M059J (cell line): ENCODE results near the gene GRIK4. TPM values are rescaled to one million over a fixed set of nuclear protein-coding genes. Genes with fewer than 3 reads are reported as not detected.

Experiments used
- DNase-seq: peaks from one replicate; pipeline ENCODE4 v3.0.0-alpha.2; 2012; ENCODE audit warnings: low read depth
- total RNA-seq: library from RNA; depleted of rRNA; stranded (reverse); fragments of >200 nt; shearing (Covaris generic); gene quantifications from 2 replicates; pipeline ENCODE4 v1.2.3, GENCODE V29; 2014

GRIK4 gene
- total RNA-seq, 1 experiment from 2014 or later = 0.07 TPM

DNA sequence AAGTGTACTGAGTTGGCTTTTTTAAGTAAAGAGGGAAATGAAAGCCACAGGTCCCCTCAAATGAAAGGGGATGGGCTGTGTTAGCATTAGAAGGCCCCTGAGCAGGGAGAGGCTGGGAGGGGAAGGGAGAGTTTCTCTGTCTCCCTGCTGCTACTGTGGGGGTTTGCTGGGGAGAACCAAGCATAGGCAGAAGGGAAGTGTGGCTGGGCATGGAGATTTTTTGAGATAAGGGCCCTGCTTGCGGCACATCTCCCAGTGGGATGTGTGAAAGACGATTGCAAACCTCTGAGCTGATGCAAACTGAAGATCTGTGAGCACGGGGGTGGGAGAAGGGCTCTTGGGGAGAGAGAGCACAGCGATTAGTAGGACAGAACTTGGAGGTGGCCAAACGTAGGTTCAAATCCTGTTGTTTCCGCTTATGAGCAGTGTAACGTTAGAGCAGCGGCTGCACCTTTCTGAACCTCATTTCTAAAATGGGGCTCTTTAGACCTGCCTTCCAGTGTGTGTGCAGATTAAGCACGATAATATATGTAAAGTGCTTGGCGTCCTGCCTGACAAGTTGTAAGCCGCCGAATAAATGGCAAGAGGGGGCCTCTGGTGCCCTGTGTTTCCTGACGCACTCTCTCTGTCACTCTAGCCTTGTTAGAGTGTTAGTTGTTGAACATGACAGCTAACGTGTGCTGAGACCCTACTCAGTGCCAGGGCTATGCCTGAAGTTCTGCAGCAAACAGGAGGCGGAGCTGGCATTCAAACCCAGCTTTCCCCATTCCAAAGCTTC lies 122.3 kb downstream of the GRIK4 start:
- DNase-seq = no peak

DNA sequence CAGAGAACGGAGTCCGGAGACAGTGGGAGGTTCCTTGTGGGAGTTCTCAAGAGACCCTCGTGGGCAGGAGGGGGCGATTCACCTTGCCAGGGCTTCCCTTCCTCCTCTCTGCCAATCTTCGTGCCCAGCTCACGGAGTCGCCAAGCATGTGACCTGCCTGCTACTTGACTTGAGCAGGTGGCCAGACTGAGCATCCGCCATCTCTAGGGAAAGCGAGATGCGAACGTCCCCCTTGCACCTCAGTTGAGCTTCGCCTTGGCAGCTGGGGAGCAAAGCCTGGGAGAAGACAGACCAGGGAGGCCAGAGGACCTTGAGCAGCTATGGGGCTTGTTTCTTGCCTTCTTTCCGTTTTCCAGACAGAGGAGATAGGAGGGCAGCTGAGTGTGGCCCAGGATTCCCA lies 123.2 kb downstream of the GRIK4 start:
- no peak for DNase-seq

DNA sequence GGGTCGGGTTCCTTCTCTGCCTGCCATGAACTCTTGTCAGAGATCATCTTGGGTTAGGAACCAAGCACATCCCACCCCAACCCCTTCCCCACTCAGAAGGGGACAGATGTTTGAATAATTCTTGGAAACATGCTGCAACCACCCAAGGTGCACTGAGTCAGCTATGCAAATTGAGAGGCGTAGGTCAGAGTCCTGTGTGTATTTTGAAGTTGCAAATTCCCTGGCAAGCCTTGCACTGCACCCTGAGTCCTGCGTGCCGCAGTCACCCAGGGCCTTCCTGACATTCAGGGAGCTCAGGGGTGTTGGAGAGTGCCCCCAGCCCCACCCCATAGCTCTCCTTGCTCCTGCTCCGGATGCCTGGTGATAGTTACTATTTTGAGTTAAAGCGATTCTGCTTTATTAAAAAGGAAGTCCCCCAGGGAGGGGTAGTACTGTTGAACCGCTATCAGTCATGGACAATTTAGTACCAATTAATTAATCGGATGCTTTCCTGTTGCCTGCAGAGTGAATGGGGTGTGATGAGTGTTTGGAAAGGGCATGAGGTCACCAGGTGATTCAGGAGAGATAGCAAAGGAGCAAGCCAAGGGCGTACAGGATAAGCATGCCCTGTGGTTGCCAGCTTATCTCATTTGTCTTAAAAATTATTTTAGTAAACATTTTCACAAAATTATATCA lies 123.7 kb downstream of the GRIK4 start:
- DNase-seq = no peak

DNA sequence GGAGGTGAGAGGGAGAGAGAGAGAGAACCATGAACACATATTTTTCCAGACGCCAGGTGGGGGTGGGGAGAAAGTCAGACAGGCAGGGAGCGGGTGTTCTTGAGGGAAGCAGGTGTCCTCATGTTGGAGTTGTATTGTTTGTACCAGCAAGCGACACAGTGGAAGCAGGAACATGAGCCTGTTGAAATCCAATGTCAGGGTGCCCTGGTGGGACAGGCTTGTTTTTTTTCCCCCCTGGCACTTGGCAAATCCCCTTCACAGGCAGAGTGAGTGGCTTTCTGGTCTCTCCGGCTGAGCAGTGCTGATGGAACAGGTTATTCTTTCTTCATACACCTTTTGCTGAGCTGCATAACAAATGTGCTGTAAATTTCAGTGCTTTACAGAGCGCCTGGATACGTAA lies 125.6 kb downstream of the GRIK4 start:
- DNase-seq = no peak

DNA sequence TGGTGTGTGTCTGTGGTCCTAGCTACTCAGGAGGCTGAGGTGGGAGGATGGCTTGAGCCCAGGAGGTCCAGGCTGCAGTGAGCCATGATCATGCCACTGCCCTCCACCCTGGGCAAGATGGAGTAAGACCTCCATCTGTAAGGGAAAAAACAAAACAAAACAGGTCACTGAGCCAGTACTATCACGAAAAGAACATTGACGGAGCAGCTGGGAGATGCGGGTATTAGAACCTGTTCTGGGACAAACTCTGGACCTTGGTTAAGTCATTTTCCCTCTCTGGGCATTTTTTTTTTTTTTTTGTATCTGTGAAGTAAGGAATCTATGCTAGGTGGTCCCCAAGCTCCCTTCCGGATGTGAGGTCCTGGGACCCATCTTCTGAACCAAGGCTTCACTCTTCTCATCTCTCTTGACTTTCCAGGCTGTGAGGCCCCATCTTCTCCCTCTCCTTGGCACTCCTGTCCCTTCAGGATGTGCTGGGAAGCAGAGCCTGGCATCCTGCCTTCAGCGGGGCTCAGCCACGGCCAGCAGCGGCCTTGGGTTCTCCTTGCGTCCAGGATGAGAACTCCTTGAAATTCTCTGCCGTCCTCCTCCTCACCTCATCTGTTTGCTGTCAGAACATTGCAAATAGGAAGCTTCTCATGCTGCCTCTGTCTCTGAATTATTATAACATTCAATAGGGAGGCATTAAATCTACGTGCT lies 130.8 kb downstream of the GRIK4 start:
- DNase-seq = no peak

DNA sequence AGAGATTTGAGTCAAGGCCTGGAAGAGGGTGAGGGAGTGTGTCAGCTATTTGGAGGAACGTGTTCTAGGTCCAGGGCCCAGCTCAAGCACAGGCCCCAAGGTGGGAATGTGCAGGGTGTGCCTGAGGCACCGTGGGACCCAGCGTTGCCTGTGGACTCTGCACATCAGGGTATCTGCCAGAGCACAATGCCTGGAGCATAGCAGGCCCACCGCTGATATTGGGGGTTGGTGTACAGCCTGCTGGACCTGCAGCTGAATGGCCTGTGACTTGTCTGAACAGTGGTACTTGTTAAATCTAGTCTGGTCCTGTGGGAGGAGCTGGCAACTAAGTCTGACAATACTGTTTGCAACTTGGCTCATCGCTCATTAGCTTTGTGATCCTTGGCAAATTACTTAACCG lies 131.7 kb downstream of the GRIK4 start:
- no peak for DNase-seq

DNA sequence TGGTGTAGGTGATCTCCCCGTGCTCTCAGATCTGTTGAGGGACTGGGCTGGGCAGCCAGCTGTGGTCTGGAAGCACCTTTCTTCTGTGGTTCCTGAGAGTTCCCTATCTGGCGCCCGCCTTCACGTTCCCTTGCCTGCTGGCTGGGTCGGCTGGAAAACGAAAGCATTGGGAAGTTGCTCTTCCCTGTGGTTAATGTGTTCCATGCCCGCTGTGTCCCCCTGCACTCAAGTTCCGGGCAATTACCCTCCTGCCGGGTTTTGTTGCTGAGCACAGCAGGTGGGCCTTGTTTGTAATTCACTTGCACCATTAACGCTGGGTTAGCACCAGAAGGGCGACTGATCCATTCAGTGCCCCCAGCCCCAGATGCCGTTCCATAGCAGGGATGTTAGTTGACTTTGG lies 134.1 kb downstream of the GRIK4 start:
- DNase-seq = no peak

DNA sequence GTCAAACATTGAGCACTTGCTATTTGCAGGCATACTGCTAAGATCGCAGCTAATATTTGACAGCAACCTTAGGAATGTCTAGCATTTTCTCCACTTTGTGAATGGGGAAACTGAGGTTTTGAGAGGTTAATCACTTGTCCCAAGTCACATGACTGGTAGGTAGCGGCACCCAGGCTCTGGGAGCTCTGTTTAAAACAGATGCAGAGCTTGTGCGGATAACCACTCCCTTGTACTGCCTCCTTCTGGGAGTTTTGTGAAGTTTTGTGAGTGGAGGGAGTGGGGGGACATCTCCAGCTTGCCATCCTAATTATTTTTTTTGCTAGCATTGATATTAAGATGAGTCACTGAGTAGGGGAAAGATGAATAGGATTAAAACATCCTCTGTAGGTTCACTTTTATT lies 134.7 kb downstream of the GRIK4 start:
- DNase-seq = no peak

DNA sequence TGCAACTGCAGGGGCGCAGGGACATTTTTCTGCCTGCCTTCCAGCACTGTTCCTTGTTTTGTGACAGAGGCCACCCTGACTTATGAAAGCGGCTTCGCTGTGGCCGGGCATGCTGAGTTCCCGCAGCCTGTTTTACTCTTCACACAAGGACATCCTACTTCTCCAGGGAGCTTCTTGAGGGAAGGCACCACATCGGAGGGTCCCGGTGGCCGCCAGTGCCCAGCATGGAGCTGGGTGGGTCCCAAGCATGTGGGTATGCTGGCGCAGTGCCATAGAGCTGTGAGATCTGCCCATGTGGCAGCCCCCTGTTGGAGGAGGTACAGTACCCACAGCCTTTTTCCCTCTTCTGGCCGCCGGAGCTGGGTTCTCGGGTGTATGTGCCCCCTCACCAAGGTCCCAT lies 136.1 kb downstream of the GRIK4 start:
- DNase-seq = no peak

DNA sequence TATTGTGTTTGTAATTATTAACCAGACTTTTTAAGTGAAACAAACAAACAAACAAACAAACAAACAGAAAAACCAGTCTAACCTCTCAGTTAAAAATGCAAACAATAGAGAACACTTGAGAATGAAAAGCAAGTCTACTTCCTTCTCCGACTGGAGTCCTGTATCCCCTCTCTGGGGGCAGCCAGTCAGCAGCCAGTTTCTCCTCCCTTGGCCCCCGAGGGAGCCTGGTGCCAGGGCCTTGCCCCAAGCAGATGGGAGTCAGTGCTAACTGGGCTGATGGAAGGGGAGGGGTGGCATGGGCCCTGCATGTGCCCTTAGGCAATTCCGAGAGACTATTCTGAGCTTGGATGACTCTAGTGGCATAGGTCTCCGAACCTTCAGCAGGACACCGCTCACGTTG lies 137.2 kb downstream of the GRIK4 start:
- DNase-seq = no peak

DNA sequence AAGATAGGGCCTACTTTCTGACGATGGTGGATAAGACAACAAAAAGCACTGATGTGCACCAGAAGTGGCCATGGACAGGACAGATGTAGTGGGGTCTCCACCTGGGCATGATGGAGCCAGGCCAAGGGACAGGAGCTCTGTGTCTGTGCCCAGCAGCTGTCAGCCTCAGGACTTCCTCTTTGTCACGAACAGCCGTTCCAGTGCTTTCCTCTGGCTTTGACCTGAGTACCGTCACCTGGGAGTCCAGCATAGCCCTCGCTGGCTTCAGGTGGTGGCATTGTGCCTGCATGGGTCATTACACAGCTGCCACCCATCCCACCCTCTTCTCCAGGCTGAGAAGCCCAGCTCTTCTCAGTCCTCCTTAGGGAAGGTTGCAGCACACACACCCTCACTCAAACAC lies 137.8 kb downstream of the GRIK4 start:
- no peak for DNase-seq

DNA sequence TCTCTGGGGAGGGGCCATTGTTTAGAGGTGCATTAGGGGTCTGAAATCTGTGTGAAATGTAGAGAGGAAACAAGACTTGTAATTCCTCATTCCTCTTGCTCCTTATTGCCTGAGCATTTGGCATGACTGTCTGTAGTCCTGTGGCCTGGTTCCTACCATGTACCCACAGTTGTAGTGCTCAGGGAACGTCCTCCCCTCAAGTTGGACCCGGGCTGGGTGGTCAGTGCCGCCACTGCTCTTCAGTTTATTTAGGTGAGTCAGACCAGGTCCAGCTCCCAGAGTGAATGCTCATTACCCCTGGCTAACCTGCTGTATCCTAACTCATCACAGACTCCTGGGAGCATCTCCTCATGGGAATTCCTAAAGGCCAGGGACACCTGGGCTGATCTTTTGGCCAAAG lies 139.8 kb downstream of the GRIK4 start:
- DNase-seq = no peak

DNA sequence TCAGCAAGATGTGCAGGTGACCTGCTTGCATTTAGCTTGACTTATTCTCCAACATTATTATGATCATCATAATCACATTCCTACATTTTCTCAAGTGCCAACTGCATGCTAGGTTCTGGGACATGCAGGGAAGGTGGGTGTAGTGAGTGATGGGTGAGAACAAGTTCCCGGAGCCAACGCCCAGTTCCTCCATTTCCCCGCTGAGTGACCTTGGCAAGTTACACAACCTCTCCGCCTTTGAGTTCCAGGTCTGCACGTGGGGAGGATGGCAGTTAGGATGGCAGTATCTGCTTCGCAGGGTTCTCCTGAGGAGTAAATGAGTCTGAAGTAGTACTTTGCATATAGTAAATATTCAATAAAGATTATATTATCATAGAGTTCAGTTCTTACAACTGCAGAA lies 140.3 kb downstream of the GRIK4 start:
- DNase-seq = no peak

DNA sequence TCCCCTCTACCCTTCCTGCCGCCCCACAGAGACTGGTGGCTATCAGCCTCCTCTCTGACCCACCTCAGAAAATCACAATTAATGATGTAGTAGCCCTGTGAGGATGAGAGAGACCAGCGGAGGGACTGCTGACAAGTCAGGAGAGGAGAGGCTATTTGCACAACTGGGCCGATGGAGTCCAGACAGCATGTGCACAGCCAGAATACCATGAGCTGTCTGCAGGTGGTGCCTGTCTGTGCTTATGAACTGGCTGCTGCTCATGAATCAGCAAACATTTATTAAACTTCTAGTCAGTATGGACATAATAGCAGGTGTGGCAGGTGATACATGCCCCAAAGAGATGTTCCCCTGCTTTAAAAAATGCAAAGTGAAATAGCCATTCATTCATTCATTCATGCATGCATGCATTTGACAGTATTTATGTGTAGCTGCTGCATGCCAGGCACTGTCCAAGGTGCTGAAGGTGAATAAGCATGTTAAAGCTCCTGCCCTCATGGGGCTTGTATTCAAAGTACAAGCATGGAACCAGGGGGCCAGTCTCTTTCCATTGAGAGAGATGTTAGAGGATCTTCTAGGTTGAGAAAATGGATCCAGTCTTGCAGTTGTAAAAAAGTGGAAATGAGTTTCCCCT lies 141.3 kb downstream of the GRIK4 start:
- DNase-seq = no peak

DNA sequence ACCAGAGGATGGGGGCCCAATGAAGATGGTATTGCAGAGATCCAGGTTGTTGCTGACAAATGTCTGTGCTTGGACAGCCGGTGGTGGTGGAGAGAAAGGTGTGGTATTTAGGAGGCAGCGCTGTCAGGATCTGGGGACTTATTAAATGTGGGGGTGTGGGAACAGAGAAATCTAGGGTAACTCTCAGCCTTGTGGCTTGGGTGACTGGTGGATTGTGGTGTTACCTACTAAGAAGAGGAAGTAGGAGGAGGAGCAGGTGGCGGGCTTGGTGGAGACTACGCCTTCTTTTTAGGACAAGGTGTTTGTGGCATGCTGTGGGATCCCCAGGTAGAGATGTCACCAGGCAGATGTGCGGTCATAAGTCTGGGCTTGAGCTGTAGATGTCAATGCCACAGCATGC lies 144.0 kb downstream of the GRIK4 start:
- DNase-seq = no peak

DNA sequence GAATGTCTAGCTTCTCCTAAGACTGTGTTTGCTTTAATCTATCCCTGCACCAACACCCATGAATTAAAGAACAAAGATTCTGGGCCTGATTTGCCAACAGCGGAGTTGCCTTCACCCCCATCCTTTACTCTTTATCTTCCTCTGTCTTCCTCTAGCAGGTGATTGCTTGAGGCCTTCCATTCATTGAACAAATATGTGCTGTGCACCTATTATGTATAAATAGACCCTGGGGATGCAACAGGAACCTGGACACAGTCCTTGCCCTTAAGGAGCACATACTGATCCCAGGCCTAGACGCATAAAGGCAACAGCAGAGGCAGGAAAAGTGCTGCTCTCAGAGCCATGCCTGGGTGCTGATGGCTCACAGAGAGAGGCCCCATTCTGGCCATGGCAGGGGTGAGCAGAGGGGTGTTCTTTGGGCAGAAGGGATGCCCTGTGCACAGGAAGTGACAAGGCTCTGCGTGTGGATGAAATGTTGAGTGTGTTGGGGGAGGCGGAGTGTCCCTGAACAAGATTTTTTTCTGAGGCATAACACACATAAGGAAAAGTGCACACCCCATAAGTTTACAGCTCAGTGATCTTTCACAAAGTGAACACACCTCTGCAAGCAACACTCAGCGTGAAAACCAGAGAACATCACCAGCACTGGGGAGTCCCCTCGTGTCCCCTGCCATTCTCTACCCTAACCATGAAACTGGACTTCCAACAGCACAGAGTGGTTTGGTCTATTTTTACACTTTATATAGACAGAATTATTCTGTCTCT lies 145.9 kb downstream of the GRIK4 start:
- no peak for DNase-seq

DNA sequence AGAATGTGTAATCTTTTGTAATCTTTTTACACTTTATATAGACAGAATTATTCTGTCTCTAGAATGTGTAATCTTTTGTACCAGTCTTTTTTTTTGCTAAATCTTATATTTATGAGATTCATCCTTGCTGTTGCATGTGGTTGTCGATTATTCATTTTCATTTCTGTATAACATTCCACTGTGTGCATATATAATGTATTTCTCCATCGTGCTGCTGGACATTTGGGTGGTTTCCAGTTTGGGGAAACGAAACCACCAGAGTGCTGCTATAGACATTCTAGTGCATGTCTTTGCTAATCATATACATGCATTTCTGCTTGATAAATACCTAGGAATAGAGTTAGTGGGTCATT lies 146.5 kb downstream of the GRIK4 start:
- no peak for DNase-seq

DNA sequence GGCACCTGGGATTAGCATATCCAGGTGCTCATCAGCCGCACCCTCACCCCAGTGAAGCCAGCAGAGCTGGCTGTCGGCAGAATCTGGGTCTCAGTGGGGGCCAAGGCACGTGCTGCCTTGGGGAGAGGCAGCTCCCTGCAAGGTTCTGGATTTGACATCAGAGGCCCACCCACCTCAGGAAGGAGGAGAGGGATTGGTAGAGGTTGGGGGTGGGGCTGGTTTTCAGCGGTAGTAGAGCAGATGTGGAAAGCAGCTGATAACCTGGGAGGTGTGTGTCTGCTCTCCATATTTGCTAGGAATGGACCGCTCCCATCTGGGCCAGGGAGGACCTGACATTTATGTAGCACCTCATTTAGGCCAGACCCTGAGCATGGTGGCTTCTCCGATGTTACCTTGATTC lies 147.5 kb downstream of the GRIK4 start:
- no peak for DNase-seq

DNA sequence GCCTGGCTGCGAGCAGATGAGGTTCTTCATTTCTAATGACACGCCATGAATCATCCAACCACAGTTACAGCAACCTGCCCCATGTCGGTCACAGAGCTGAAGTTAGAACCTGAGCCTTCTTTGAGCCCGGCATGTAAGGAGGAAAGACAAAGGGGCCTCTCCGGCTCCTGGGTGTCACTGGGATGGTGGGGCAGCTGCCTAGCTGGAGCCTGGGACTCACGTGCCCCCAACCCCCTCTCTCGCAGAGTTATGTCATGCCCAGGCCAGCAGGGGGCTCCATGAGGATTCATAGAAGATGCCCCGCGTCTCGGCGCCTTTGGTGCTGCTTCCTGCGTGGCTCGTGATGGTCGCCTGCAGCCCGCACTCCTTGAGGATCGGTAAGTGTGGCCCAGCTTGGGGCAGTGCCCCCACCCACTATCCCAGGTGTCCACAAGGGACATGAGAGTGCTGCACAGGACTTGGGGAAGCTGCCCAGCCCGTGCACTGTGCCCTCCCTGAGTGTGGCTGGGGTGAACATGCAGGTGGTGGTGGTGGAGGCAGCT lies 148.5 kb downstream of the GRIK4 start:
- peak; percentile 19 for DNase-seq

DNA sequence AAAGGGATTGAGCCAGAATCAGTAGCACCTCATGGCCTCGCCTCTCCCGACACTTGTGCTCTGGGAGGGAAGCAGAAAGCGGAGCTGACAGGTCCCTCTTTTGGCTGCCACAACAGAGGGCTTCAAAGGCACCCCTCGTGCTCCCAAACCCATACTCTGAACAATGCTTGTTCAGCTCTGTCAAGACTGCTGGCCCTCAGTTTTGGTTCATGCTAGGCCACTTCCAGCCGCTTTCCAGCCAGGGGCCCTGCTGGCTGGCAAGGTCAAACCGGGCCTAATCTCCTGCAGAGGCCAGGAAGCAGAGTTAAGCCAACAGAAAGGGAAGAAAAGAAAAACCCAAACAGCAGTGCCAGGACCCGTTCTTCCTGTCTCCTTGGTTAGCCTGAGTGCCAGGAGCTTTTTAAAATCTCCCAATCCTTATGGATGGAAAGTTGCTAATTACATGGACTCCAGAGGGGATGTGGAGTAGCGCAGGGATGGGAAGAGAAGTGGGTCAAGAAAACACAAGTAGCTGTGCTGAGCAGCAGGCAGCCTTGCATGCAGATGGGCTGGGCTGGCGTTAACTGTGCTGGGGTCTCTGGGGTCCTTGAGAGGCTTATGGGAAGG lies 150.6 kb downstream of the GRIK4 start:
- DNase-seq = no peak

DNA sequence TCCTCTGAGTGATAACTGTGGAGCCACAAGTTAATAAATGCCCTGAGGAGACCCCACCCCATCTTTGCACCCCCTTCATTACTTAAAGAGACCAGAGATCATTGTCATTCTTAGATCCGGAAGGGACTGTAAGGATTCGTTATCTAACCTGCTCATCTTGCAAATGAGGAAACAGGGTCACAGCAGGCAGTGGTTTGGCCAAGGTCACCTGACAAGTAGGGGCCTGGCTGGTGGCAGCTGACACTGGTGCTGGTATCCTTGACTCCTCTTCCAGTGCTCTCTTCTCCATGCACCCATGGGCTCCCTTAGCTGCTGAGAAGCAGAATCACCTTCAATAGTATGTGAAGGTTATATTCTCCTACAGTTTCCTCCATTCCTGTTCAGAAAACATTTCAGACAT lies 151.6 kb downstream of the GRIK4 start:
- no peak for DNase-seq
